HFFc6 (cell line): ENCODE measurements around the gene IGFALS. TPM values are rescaled to one million over a fixed set of nuclear protein-coding genes. Genes with fewer than 3 reads are reported as not detected.

Experiments used
- DNase-seq: peaks from one replicate; pipeline ENCODE4 v3.0.0-alpha.2; 2018
- H3K27ac Mint-ChIP-seq: 2 replicates; pipeline ENCODE4 v1.8.0; 2020; ENCODE audit warnings: mild to moderate bottlenecking, mixed read lengths
- H3K27me3 Mint-ChIP-seq: 2 replicates; pipeline ENCODE4 v1.8.0; 2021; ENCODE audit warnings: mild to moderate bottlenecking, moderate library complexity, mixed read lengths; ENCODE audit not compliant: insufficient read depth
- H3K36me3 Mint-ChIP-seq: 2 replicates; pipeline ENCODE4 v1.8.0; 2021; ENCODE audit warnings: low read depth, mixed read lengths
- H3K4me1 Mint-ChIP-seq: 2 replicates; pipeline ENCODE4 v1.8.0; 2020; ENCODE audit warnings: low read depth, mixed read lengths
- H3K4me3 Mint-ChIP-seq: 2 replicates; pipeline ENCODE4 v1.8.0; 2020; ENCODE audit warnings: mild to moderate bottlenecking, moderate library complexity, mixed read lengths
- H3K9me3 Mint-ChIP-seq: 2 replicates; pipeline ENCODE4 v1.8.0; 2020; ENCODE audit warnings: mild to moderate bottlenecking, mixed read lengths
- long read RNA-seq: library from polyadenylated mRNA; unstranded; transcript quantifications from one replicate; pipeline ENCODE4 v2.0.0, GENCODE V29; 2019
- total RNA-seq, 6 experiments: library from RNA; stranded (reverse); fragmentation: NEBNext Ultra II Directional; extraction: Animal tissue kit (Norgen Biotek cat#: 25700); gene quantifications; 2 replicates in 1 of 6; 3 replicates in 5 of 6; pipeline ENCODE4 v1.2.3, GENCODE V29; 2021
- TF ChIP-seq, protein P1 (sequence below): fragments of 200-600 bp; sonication (generic); IDR thresholded peaks from 2 replicates; pipeline ENCODE4 v1.5.0; 2021; ENCODE audit warnings: antibody characterized with exemption, mild to moderate bottlenecking

IGFALS gene
- not detected for total RNA-seq
- long read RNA-seq = 0 reads

GRCh38 chr16:1793578-1794220 lies at the start of gene IGFALS:
IGFALS (minus strand) TSS chr16:1793705; CDS start chr16:1793652, 53 bp downstream.
- TF ChIP-seq, protein P1, sequence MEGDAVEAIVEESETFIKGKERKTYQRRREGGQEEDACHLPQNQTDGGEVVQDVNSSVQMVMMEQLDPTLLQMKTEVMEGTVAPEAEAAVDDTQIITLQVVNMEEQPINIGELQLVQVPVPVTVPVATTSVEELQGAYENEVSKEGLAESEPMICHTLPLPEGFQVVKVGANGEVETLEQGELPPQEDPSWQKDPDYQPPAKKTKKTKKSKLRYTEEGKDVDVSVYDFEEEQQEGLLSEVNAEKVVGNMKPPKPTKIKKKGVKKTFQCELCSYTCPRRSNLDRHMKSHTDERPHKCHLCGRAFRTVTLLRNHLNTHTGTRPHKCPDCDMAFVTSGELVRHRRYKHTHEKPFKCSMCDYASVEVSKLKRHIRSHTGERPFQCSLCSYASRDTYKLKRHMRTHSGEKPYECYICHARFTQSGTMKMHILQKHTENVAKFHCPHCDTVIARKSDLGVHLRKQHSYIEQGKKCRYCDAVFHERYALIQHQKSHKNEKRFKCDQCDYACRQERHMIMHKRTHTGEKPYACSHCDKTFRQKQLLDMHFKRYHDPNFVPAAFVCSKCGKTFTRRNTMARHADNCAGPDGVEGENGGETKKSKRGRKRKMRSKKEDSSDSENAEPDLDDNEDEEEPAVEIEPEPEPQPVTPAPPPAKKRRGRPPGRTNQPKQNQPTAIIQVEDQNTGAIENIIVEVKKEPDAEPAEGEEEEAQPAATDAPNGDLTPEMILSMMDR = no peak
- no peak for DNase-seq

DNA sequence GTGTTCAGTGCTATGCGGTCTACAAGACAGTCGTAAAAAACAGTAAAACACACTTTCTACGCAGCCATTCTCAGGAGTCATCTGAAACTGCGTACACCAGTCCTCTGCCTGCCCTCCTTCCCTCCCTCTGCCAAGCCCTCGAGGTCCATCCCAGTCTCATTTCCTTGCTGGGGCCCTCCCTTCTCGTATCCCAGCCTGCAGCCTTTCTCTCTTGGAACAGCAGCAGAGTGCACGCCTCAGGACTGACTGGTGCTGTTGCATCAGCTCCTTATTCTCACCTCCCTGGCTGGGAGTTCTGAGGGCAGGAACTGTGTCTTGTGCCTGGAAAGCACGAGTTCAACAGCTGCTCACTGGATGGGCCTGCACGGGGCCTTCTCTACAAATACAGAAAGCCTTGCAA lies 46.0 kb upstream of the IGFALS start:
- Mint-ChIP-seq H3K27me3 (peaks cover 1% of the 10 kb centered on the region; the same call in 1 of the 2 replicates), H3K27ac (peak overlapping the region; percentile 51), H3K4me1 (peaks cover 13% of the 10 kb centered on the region), H3K36me3 (no peaks in the 10 kb centered on the region), H3K4me3 (peak overlapping the region; percentile 55), H3K9me3 (no peaks in the 10 kb centered on the region)
- TF ChIP-seq, protein P1 = no peak
- DNase-seq = peak; percentile 63

More at GRCh38 chr16:1793578-1794220, at the start of gene IGFALS:
- Mint-ChIP-seq H3K4me1 (no peaks in the 10 kb centered on the region), H3K9me3 (peaks cover 17% of the 10 kb centered on the region), H3K4me3 (no peak within 1 kb of the TSS), H3K27me3 (no peaks in the 10 kb centered on the region), H3K27ac (no peak within 1 kb of the TSS), H3K36me3 (peaks cover 14% of the 10 kb centered on the region)

DNA sequence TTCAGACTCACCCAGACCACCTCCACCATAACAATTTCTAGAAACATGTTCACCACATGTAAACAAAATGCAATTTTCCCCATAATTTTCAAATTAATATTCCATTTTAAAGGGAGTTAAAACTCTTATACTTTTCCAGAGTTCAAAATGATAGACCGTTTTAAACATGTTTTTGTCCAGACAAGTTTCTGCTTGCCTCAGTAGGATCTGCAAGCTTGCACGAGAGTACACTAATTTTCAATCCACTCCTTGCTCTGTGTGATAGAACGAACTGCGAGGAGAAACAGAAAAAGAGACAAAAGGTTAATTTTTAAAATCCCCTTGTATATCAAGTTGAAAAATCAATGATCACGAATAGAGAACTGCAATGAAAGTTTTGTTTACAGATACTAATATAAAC lies 40.6 kb upstream of the IGFALS start:
- TF ChIP-seq, protein P1 = no peak
- H3K4me3 Mint-ChIP-seq = no peak overlapping the region
- no peak overlapping the region for H3K27ac Mint-ChIP-seq
- H3K4me1 Mint-ChIP-seq = peaks cover 11% of the 10 kb centered on the region
- no peaks in the 10 kb centered on the region for H3K9me3 Mint-ChIP-seq
- H3K36me3 Mint-ChIP-seq = peaks cover 4% of the 10 kb centered on the region
- H3K27me3 Mint-ChIP-seq = peaks cover 3% of the 10 kb centered on the region
- DNase-seq = no peak

DNA sequence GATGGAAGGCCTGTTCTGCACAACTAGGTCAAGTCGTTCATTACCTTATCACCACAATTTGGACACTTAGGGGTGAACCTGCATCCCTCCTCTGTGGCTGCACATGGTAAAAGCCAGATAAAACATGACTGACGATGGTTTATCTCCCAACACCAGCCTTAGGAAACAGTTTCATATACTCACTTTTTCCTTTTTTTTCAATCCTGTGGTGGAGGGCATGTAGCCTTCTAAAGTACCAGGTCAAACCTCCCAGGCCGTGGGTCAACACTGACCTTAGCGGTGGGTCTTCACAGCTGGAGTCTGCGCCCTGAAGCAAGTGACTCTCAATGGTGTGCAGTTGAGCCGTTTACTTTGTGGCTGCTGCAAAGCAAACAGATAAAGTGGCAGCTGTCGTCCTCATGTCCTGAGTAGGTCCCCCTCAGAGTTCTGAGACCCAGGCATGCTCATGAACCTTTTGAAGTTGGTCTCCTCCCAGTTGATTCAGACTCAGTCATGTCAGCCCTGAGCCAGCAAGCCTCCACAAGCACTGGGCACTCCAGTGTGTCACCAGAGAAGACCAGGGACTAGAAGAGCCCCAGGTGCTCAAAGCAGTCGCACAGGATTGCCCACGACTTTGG lies 39.4 kb upstream of the IGFALS start:
- H3K4me3 Mint-ChIP-seq = no peak overlapping the region
- DNase-seq = no peak
- TF ChIP-seq, protein P1 = no peak
- H3K4me1 Mint-ChIP-seq = peaks cover 18% of the 10 kb centered on the region
- H3K9me3 Mint-ChIP-seq = no peaks in the 10 kb centered on the region
- no peak overlapping the region for H3K27ac Mint-ChIP-seq
- H3K36me3 Mint-ChIP-seq = peaks cover 4% of the 10 kb centered on the region
- H3K27me3 Mint-ChIP-seq = peaks cover 3% of the 10 kb centered on the region

DNA sequence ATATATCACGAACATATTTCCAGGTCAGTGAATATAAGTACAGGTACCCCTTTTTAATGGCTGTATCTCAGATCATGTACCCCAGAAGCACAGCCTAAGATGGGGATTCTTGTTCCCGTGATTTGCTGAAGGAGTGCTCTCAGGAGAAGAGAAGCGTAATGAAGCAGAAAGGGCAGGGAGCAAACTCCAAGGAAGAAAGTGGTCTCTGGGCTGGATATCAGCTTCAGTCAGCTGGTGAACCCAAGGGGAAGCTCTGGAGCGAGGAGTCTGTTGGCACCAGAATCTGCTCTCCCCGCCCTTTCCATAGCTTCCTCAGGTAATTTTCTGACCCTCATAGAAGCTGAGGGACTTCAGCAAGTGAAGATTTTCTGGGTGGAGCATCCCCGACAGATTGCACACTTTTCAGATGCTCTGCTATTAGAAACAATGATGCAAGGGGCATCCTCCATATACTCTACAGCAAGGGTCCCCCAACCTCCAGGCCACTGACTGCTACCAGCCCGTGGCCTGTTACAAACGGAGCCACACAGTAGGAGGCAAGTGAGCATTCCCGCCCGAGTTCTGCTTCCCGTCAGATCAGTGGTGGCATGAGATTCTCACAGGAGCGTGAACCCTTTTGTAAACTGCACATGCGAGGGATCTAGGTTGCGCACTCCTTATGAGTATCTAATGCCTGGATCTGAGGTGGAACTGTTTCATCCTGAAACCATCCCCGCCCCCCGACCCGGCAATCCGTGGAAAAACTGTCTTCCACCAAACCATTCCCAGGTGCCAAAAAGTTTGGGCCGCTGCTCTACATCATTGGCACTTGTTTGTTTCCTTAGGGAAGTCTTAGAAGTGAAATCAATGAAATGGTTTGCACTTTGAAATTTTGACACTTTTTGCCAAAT lies 37.9 kb upstream of the IGFALS start:
- peaks cover 3% of the 10 kb centered on the region for H3K27me3 Mint-ChIP-seq
- no peak for DNase-seq
- H3K4me3 Mint-ChIP-seq = no peak overlapping the region
- H3K36me3 Mint-ChIP-seq = peaks cover 11% of the 10 kb centered on the region
- H3K4me1 Mint-ChIP-seq = peaks cover 25% of the 10 kb centered on the region
- H3K27ac Mint-ChIP-seq = no peak overlapping the region
- no peaks in the 10 kb centered on the region for H3K9me3 Mint-ChIP-seq
- TF ChIP-seq, protein P1 = no peak
